Activated naive CD8-positive, alpha-beta T cell (primary cell): ENCODE measurements around the gene LRMDA.

Source experiments
- H3K27ac Mint-ChIP-seq: one replicate; pipeline ENCODE4 v1.8.0; 2021; ENCODE audit warnings: mixed read lengths
- H3K27me3 Mint-ChIP-seq: one replicate; pipeline ENCODE4 v1.8.0; 2021; ENCODE audit warnings: mixed read lengths
- H3K36me3 Mint-ChIP-seq: one replicate; pipeline ENCODE4 v1.8.0; 2021; ENCODE audit warnings: mixed read lengths
- H3K4me1 Mint-ChIP-seq: one replicate; pipeline ENCODE4 v1.8.0; 2021; ENCODE audit warnings: low read depth, mixed read lengths
- H3K4me3 Mint-ChIP-seq: one replicate; pipeline ENCODE4 v1.8.0; 2021; ENCODE audit warnings: mild to moderate bottlenecking, mixed read lengths
- H3K9me3 Mint-ChIP-seq: one replicate; pipeline ENCODE4 v1.8.0; 2021; ENCODE audit warnings: low read depth, mixed read lengths

Gene LRMDA

DNA sequence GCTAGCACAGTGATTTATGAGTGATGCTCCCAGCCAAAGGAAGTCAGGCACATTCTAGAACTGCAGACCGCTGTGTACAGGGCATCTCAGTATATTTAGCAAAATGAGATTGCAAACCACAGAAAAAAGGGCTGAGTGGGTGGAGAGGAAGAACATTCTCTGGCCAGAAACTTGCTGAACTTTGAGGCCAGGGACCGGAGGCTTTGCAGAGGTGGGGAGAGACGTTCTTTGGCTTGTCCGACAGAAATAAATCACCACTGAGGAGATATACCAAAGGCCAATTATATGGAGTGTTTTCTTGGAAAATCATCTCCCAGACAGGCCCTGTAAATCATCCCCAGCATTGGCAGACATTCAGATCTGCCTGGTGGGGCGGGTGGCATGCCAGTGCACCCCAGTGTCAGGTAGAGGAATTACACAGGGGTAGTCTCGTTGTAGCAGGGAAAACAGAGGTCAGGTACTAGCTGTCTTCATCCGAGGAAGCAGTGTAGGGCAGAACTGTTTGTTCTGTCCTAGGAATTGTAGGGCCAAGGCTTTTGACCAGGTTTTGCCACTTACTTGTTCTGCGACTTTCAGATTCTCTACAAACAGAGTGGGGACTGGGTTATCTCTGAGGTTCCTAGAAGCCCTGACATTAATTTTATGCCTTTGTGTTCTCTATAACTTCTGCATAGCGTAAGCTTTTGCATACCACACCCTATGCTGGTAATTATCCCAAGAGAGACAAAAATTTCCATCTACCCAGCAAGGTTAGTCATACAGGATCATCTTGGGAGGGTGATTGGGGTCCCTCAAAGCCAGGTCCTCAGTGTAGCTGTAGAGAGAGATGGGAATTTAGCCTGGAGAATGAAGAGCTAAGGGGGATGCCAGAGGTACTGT is 655.6 kb downstream of the LRMDA start:
- no peaks in the 10 kb centered on the region for H3K36me3 Mint-ChIP-seq
- H3K4me3 Mint-ChIP-seq: no peak overlapping the region
- no peaks in the 10 kb centered on the region for H3K9me3 Mint-ChIP-seq
- no peak overlapping the region for H3K27ac Mint-ChIP-seq
- peaks cover 2% of the 10 kb centered on the region for H3K27me3 Mint-ChIP-seq
- H3K4me1 Mint-ChIP-seq: no peaks in the 10 kb centered on the region

DNA sequence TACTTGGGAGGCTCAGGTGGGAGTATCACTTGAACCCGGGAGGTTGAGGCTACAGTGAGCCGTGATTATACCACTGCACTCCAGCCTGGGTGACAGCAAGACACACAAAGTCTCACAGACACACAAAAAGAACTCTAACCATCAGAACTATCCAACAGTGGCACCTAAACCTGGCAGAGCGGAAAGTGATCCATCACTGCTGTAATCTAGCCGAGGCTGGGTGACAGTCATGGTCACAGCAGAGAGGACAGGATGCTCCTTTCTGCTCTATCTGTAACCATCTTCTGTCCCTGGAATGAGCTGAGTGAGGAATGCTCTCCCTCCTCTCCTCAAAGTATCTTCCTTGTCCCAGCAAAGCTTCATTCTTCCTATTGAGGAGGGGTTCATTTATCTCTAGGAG is 656.6 kb downstream of the LRMDA start:
- Mint-ChIP-seq H3K27me3 (peaks cover 2% of the 10 kb centered on the region), H3K27ac (no peak overlapping the region), H3K4me1 (no peaks in the 10 kb centered on the region), H3K36me3 (no peaks in the 10 kb centered on the region), H3K4me3 (no peak overlapping the region), H3K9me3 (no peaks in the 10 kb centered on the region)

- no peak overlapping the region for H3K4me3 Mint-ChIP-seq
- peaks cover 2% of the 10 kb centered on the region for H3K27me3 Mint-ChIP-seq
- H3K9me3 Mint-ChIP-seq: no peaks in the 10 kb centered on the region
- no peaks in the 10 kb centered on the region for H3K4me1 Mint-ChIP-seq
- no peaks in the 10 kb centered on the region for H3K36me3 Mint-ChIP-seq
- H3K27ac Mint-ChIP-seq: no peak overlapping the region
These were observed 657.6 kb downstream of the LRMDA start for GRCh38 chr10:76088980-76089379.

DNA sequence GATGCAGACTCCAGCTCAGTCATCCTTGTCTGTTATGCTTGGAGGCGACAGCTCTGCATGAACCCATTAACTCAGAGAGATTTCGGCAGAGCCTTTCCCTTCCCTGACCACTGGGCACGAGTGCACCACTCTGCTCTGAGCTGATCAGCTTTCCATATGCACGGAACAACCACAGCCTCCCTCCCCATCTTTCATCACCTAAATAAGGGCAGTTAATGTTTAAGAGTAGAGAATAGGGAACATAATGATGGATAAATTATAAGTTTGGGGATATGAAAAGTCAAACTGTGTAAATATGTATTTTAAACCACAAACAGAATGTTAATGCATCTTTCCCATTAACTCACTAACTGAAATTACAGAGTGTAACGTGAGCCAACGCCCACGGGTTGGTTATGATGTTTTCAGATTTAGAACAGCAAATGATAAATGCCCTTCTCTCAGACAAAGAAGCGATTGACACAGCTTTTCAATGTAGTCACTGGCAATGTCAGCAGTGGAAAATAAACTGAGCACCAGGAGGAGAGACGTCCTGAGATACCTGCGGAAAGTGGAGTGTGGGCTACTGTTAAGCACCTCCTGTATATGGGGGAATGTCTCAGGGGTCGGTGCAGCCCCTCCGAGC is 658.2 kb downstream of the LRMDA start:
- no peak overlapping the region for H3K4me3 Mint-ChIP-seq
- H3K27me3 Mint-ChIP-seq: peaks cover 2% of the 10 kb centered on the region
- no peaks in the 10 kb centered on the region for H3K36me3 Mint-ChIP-seq
- H3K4me1 Mint-ChIP-seq: no peaks in the 10 kb centered on the region
- H3K27ac Mint-ChIP-seq: no peak overlapping the region
- H3K9me3 Mint-ChIP-seq: no peaks in the 10 kb centered on the region

- H3K9me3 Mint-ChIP-seq: no peaks in the 10 kb centered on the region
- no peak overlapping the region for H3K4me3 Mint-ChIP-seq
- peaks cover 2% of the 10 kb centered on the region for H3K27me3 Mint-ChIP-seq
- no peaks in the 10 kb centered on the region for H3K36me3 Mint-ChIP-seq
- H3K27ac Mint-ChIP-seq: no peak overlapping the region
- no peaks in the 10 kb centered on the region for H3K4me1 Mint-ChIP-seq
These were observed 660.5 kb downstream of the LRMDA start for GRCh38 chr10:76091926-76092325.

DNA sequence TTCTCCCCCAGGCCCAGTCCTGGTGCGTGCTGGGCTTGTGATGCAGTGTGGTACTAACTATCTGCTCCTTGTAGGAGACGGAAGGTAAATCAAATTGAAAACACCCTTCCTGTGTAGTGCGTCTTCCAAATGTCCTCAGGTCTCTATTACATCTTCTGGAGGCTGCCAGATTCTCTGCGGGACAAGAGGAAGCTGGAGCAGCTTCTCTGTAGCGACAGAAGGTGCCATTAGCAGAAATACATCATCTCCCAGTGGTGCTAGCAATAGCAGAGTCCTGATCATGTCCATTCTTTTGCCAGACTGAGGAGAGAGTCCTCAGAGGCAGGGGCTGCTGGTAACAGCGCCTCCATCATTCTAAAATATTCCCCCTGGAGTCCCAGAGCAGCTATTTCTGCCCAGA is 675.2 kb downstream of the LRMDA start:
- H3K4me1 Mint-ChIP-seq: no peaks in the 10 kb centered on the region
- no peak overlapping the region for H3K4me3 Mint-ChIP-seq
- no peaks in the 10 kb centered on the region for H3K36me3 Mint-ChIP-seq
- H3K27ac Mint-ChIP-seq: no peak overlapping the region
- peaks cover 2% of the 10 kb centered on the region for H3K27me3 Mint-ChIP-seq
- peaks cover 3% of the 10 kb centered on the region for H3K9me3 Mint-ChIP-seq

DNA sequence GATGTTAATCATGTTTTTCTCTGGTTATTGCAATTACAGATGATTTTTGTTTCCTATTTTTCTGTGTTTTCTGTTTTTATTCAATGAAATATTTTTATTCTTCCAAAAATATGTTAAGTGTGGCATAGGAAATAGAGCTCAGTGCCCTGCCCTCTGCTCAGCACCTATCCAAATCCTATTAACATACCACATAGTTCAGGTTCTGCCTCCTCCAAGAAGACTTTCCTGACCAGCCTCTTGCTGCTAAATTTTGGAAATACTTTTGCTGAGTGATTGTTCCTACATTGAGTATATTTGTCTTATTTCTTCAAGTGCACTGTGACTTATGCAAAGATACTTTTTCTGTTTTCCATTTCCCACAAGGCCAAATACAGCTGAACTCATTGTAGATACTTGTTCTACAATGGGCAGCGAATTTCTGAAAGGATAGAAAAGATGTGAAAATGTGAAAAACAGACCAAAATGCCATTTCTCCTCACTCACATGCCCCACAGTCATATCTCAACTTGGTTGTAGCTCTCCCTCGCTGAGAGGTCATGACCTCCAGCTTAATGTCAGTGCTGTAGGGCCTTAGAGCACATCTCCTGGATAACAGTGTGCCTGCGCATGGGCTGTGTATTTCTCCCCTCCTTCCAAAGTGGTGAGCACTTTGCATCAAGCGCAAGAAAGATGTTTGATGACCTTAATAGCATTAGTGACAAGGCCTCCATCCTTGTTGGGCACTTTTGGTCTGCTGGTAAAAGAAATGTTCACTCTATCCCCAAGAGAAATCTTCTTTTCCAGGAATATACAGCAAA is 677.3 kb downstream of the LRMDA start:
- no peaks in the 10 kb centered on the region for H3K36me3 Mint-ChIP-seq
- H3K4me3 Mint-ChIP-seq: no peak overlapping the region
- no peak overlapping the region for H3K27ac Mint-ChIP-seq
- H3K27me3 Mint-ChIP-seq: peaks cover 3% of the 10 kb centered on the region
- peaks cover 3% of the 10 kb centered on the region for H3K9me3 Mint-ChIP-seq
- H3K4me1 Mint-ChIP-seq: no peaks in the 10 kb centered on the region

- Mint-ChIP-seq H3K4me3 (no peak overlapping the region), H3K36me3 (no peaks in the 10 kb centered on the region), H3K4me1 (no peaks in the 10 kb centered on the region), H3K27me3 (peaks cover 1% of the 10 kb centered on the region), H3K27ac (no peak overlapping the region), H3K9me3 (no peaks in the 10 kb centered on the region)
These were observed 680.0 kb downstream of the LRMDA start for GRCh38 chr10:76111404-76111803.

GRCh38 chr10:76111986-76112825 is 680.8 kb downstream of the LRMDA start:
- Mint-ChIP-seq H3K4me3 (no peak overlapping the region), H3K27ac (no peak overlapping the region), H3K9me3 (no peaks in the 10 kb centered on the region), H3K36me3 (no peaks in the 10 kb centered on the region), H3K27me3 (peaks cover 1% of the 10 kb centered on the region), H3K4me1 (no peaks in the 10 kb centered on the region)

DNA sequence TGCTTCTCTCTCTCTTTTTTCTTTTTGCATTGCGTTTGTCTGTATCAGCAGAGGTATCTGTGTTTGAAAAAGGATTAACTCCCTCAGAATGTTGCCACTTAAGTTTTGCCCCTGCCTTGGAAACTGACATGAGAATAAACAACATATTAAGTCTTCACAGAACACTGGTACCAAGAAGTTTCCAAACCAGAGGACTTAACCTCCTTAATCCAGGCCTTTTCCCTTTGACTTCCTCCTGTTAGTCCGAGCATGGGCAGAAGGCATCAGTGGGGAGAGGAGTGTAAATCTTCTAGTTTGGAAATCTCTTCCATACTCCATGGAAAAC is 681.4 kb downstream of the LRMDA start:
- no peaks in the 10 kb centered on the region for H3K36me3 Mint-ChIP-seq
- no peak overlapping the region for H3K27ac Mint-ChIP-seq
- H3K27me3 Mint-ChIP-seq: peaks cover 1% of the 10 kb centered on the region
- no peaks in the 10 kb centered on the region for H3K9me3 Mint-ChIP-seq
- H3K4me1 Mint-ChIP-seq: no peaks in the 10 kb centered on the region
- H3K4me3 Mint-ChIP-seq: no peak overlapping the region

- Mint-ChIP-seq H3K9me3 (no peaks in the 10 kb centered on the region), H3K4me1 (no peaks in the 10 kb centered on the region), H3K27ac (no peak overlapping the region), H3K27me3 (peaks cover 1% of the 10 kb centered on the region), H3K4me3 (no peak overlapping the region), H3K36me3 (no peaks in the 10 kb centered on the region)
These were observed 682.5 kb downstream of the LRMDA start for GRCh38 chr10:76113952-76114351.

GRCh38 chr10:76114581-76115001 is 683.2 kb downstream of the LRMDA start:
- no peak overlapping the region for H3K4me3 Mint-ChIP-seq
- H3K9me3 Mint-ChIP-seq: no peaks in the 10 kb centered on the region
- H3K27me3 Mint-ChIP-seq: peaks cover 1% of the 10 kb centered on the region
- H3K27ac Mint-ChIP-seq: no peak overlapping the region
- H3K36me3 Mint-ChIP-seq: no peaks in the 10 kb centered on the region
- H3K4me1 Mint-ChIP-seq: no peaks in the 10 kb centered on the region

- Mint-ChIP-seq H3K36me3 (no peaks in the 10 kb centered on the region), H3K27me3 (peaks cover 1% of the 10 kb centered on the region)
These were observed 683.7 kb downstream of the LRMDA start for GRCh38 chr10:76115131-76115470.

DNA sequence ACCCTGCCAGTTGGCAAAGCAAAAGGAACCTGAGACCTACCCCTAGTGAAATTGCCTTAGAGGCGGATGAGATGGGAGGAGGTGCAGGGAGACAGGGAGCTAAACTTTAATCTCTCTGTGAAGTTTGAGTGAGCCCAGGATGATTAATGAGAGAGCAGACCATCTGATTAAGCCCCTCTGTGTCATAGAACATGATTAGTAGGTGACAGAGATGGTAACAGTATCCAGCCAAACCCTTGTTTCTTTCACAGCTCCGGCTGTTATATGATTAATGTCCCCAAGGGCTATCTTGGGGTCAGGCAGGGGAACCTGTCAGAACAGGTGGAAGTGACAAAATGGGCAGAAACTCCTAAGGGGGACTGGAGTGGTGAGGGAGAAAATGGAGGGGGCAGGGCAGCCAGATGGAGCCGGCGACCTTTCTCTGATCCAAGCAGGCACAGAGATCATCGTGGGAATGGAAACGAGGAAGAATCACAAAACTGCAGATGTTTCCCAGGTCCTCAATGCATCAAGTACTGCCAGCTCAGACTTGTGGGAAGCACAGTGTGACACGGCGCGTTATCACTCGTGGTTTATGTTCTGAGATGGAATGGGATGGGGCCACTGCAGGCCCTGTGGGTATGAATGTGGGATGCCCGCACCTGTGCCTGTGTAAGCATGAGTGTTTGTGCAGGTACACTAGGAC is 684.2 kb downstream of the LRMDA start:
- Mint-ChIP-seq H3K27ac (no peak overlapping the region), H3K4me3 (no peak overlapping the region)

More at GRCh38 chr10:76115131-76115470, 683.7 kb downstream of the LRMDA start:
- H3K4me1 Mint-ChIP-seq: no peaks in the 10 kb centered on the region
- no peak overlapping the region for H3K4me3 Mint-ChIP-seq
- no peak overlapping the region for H3K27ac Mint-ChIP-seq
- H3K9me3 Mint-ChIP-seq: no peaks in the 10 kb centered on the region

More for the DNA sequence above, 684.2 kb downstream of the LRMDA start:
- H3K36me3 Mint-ChIP-seq: no peaks in the 10 kb centered on the region
- H3K9me3 Mint-ChIP-seq: no peaks in the 10 kb centered on the region
- H3K4me1 Mint-ChIP-seq: no peaks in the 10 kb centered on the region
- H3K27me3 Mint-ChIP-seq: peaks cover 1% of the 10 kb centered on the region
